ENCODE results near the gene FIBCD1.

The FIBCD1 gene

DNA sequence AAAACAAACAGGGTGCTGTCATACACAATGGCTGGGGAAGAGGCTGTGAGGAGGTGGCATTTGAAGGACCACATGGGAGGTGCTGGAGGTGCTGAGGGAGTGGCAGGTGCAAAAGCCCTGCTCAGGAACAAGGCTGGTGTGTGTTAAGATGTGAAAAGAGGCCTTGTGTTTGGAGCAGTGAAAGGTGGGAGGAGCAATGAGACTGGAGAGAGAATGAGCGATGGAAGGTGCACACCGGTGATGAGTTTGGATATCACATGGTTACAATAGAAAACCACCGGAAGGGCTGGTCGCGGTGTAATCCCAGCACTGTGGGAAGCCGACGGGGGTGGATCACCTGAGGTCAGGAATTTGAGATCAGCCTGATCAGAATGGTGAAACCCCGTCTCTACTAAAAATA lies 9.2 kb upstream of the FIBCD1 start:
- Histone ChIP-seq H3K9ac (ENCODE audit: low read length) (no peak overlapping the region), H3K27me3 (ENCODE audit: insufficient read depth, low read length) (no peaks in the 10 kb centered on the region; the same call in 1 of the 2 replicates)

GRCh38 chr9:130947618-130948140 lies 8.6 kb upstream of the FIBCD1 start:
- H3K27ac ChIP-seq (ENCODE audit: low read depth, low read length, poor library complexity, severe bottlenecking), result no peak overlapping the region
- no peak overlapping the region for H3K4me3 ChIP-seq (ENCODE audit: low read depth, low read length, poor library complexity, severe bottlenecking)
- no peaks in the 10 kb centered on the region for H3K36me3 ChIP-seq (ENCODE audit: insufficient read depth, low read length)
- no peak overlapping the region for H3K4me2 ChIP-seq (ENCODE audit: low read length)
- H3K9me2 ChIP-seq (ENCODE audit: low read depth, low read length), result no peaks in the 10 kb centered on the region
- H3K9me3 ChIP-seq (ENCODE audit: low read length), result no peaks in the 10 kb centered on the region
- no peaks in the 10 kb centered on the region for H3K4me1 ChIP-seq (ENCODE audit: insufficient read depth, low read length, severe bottlenecking)
- H3K79me2 ChIP-seq (ENCODE audit: insufficient read depth, low read length), result no peaks in the 10 kb centered on the region
- no peaks in the 10 kb centered on the region for H4K20me1 ChIP-seq (ENCODE audit: insufficient read depth, low read length)
- TF ChIP-seq CTCF (IDR thresholded peaks at IDR 0.05; ENCODE audit: low read length) (no peak), EZH2 (IDR thresholded peaks at IDR 0.05; ENCODE audit: borderline replicate concordance, low read length) (no peak)
- no peak overlapping the region for H3K9ac ChIP-seq (ENCODE audit: low read length)
- H2AFZ ChIP-seq (ENCODE audit: low read length), result no peak overlapping the region
- no peaks in the 10 kb centered on the region; the same call in 1 of the 2 replicates for H3K27me3 ChIP-seq (ENCODE audit: insufficient read depth, low read length)
- H3F3A ChIP-seq (ENCODE audit: insufficient read depth, low read length), result no peaks in the 10 kb centered on the region

More for the DNA sequence above, 9.2 kb upstream of the FIBCD1 start:
- no peaks in the 10 kb centered on the region for H3F3A ChIP-seq (ENCODE audit: insufficient read depth, low read length)
- no peaks in the 10 kb centered on the region for H3K9me2 ChIP-seq (ENCODE audit: low read depth, low read length)
- no peak overlapping the region for H3K4me2 ChIP-seq (ENCODE audit: low read length)
- H3K79me2 ChIP-seq (ENCODE audit: insufficient read depth, low read length), result no peaks in the 10 kb centered on the region
- no peak overlapping the region for H3K4me3 ChIP-seq (ENCODE audit: low read depth, low read length, poor library complexity, severe bottlenecking)
- no peak overlapping the region for H2AFZ ChIP-seq (ENCODE audit: low read length)
- no peaks in the 10 kb centered on the region for H3K36me3 ChIP-seq (ENCODE audit: insufficient read depth, low read length)
- no peaks in the 10 kb centered on the region for H3K9me3 ChIP-seq (ENCODE audit: low read length)
- no peaks in the 10 kb centered on the region for H4K20me1 ChIP-seq (ENCODE audit: insufficient read depth, low read length)
- no peak for TF ChIP-seq CTCF (IDR thresholded peaks at IDR 0.05; ENCODE audit: low read length)
- no peak for TF ChIP-seq EZH2 (IDR thresholded peaks at IDR 0.05; ENCODE audit: borderline replicate concordance, low read length)
- H3K4me1 ChIP-seq (ENCODE audit: insufficient read depth, low read length, severe bottlenecking), result no peaks in the 10 kb centered on the region
- no peak overlapping the region for H3K27ac ChIP-seq (ENCODE audit: low read depth, low read length, poor library complexity, severe bottlenecking)

GRCh38 chr9:130946766-130947617 lies 7.9 kb upstream of the FIBCD1 start:
- Histone ChIP-seq H2AFZ (ENCODE audit: low read length) (no peak overlapping the region), H3K4me2 (ENCODE audit: low read length) (no peak overlapping the region), H3K4me3 (ENCODE audit: low read depth, low read length, poor library complexity, severe bottlenecking) (no peak overlapping the region), H3K27ac (ENCODE audit: low read depth, low read length, poor library complexity, severe bottlenecking) (no peak overlapping the region), H3K27me3 (ENCODE audit: insufficient read depth, low read length) (no peaks in the 10 kb centered on the region; the same call in 1 of the 2 replicates), H3K36me3 (ENCODE audit: insufficient read depth, low read length) (no peaks in the 10 kb centered on the region), H3K9ac (ENCODE audit: low read length) (no peak overlapping the region), H3K9me3 (ENCODE audit: low read length) (no peaks in the 10 kb centered on the region), H3K9me2 (ENCODE audit: low read depth, low read length) (no peaks in the 10 kb centered on the region), H3K79me2 (ENCODE audit: insufficient read depth, low read length) (no peaks in the 10 kb centered on the region), H3K4me1 (ENCODE audit: insufficient read depth, low read length, severe bottlenecking) (no peaks in the 10 kb centered on the region), H4K20me1 (ENCODE audit: insufficient read depth, low read length) (no peaks in the 10 kb centered on the region), H3F3A (ENCODE audit: insufficient read depth, low read length) (no peaks in the 10 kb centered on the region)
- TF ChIP-seq EZH2 (IDR thresholded peaks at IDR 0.05; ENCODE audit: borderline replicate concordance, low read length) (no peak), CTCF (IDR thresholded peaks at IDR 0.05; ENCODE audit: low read length) (no peak)
